ENCODE data around the gene L3MBTL2. TPM values are rescaled to one million over a fixed set of nuclear protein-coding genes. Genes with fewer than 3 reads are reported as not detected.

L3MBTL2 gene
- total and polyA plus RNA-seq, 2 donors (not counting 1 experiment from before 2014, with no cell fraction given) = 22.5 to 37.3 TPM

GRCh38 chr22:41262250-41262765 is 57.2 kb downstream of the L3MBTL2 start:
- ATAC-seq (ENCODE audit: low read depth) = no peak
- Mint-ChIP-seq H3K27ac (no peak overlapping the region), H3K4me3 (no peak overlapping the region), H3K27me3 (no peaks in the 10 kb centered on the region), H3K9me3 (ENCODE audit: insufficient read depth) (no peaks in the 10 kb centered on the region), H3K4me1 (no peaks in the 10 kb centered on the region)
- Histone ChIP-seq H3K4me2 (replicated peaks; ENCODE audit: low read depth, low read length, poor library complexity, severe bottlenecking) (no peak overlapping the region), H4K20me1 (ENCODE audit: control insufficient read depth, insufficient read depth, low read length, poor library complexity, severe bottlenecking) (no peaks in the 10 kb centered on the region), H3K27ac (ENCODE audit: low read length in 2 of 2) (no peak overlapping the region), H2AFZ (ENCODE audit: insufficient read depth, low read depth, low read length, poor library complexity, severe bottlenecking) (no peak overlapping the region), H3K9me3 (ENCODE audit: control extremely low read depth in 1 of 3, control insufficient read depth in 2 of 3, insufficient read depth in 1 of 3, low read length in 2 of 3) (no peaks in the 10 kb centered on the region), H3K4me3 (ENCODE audit: control extremely low read depth in 1 of 5, extremely low read depth in 1 of 5, insufficient read depth in 1 of 5, low read depth in 2 of 5, low read length in 4 of 5) (no peak overlapping the region), H3K79me2 (ENCODE audit: control insufficient read depth, insufficient read depth, low read length) (no peaks in the 10 kb centered on the region), H3K27me3 (replicated peaks in 1 of 4; ENCODE audit: control extremely low read depth in 1 of 4, control insufficient read depth in 3 of 4, insufficient read depth in 4 of 4, low read length in 3 of 4) (no peaks in the 10 kb centered on the region), H3K36me3 (replicated peaks in 1 of 2; ENCODE audit: control extremely low read depth in 1 of 2, control insufficient read depth in 1 of 2, extremely low read depth in 1 of 2, insufficient read depth in 2 of 2, low read length in 1 of 2) (peaks cover 6 to 71% of the 10 kb centered on the region in 2 experiments), H3K4me1 (ENCODE audit: control insufficient read depth in 2 of 2, insufficient read depth in 2 of 2, low read length in 2 of 2) (no peaks in the 10 kb centered on the region), H3K9ac (ENCODE audit: low read length) (no peak overlapping the region)
- intact Hi-C loops (cut with micrococcal nuclease) = no loop called here
- TF ChIP-seq, protein P1, sequence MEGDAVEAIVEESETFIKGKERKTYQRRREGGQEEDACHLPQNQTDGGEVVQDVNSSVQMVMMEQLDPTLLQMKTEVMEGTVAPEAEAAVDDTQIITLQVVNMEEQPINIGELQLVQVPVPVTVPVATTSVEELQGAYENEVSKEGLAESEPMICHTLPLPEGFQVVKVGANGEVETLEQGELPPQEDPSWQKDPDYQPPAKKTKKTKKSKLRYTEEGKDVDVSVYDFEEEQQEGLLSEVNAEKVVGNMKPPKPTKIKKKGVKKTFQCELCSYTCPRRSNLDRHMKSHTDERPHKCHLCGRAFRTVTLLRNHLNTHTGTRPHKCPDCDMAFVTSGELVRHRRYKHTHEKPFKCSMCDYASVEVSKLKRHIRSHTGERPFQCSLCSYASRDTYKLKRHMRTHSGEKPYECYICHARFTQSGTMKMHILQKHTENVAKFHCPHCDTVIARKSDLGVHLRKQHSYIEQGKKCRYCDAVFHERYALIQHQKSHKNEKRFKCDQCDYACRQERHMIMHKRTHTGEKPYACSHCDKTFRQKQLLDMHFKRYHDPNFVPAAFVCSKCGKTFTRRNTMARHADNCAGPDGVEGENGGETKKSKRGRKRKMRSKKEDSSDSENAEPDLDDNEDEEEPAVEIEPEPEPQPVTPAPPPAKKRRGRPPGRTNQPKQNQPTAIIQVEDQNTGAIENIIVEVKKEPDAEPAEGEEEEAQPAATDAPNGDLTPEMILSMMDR (IDR thresholded peaks at IDR 0.05) = no peak
- no peak for TF ChIP-seq EZH2 (IDR thresholded peaks at IDR 0.05; ENCODE audit: borderline replicate concordance, insufficient read depth, low read depth, low read length, poor library complexity, severe bottlenecking)
- ChIA-PET CTCF (interaction anchor here (0.6 to 1.5 kb wide), 2 partner anchors 39 to 830 kb away, joined by 3 read pairs; partner anchors contain the start of gene ZC3H7B), POLR2A (no interaction called here)
- DNase-seq = no peak
- 95% methylated on average over 14 of the region's 15 CpGs for WGBS (ENCODE audit: insufficient coverage)

GRCh38 chr22:41263704-41264103 is 58.6 kb downstream of the L3MBTL2 start:
- H3K9ac ChIP-seq (ENCODE audit: low read length) = no peak overlapping the region
- no peak for DNase-seq
- Mint-ChIP-seq H3K27me3 (no peaks in the 10 kb centered on the region), H3K4me1 (no peaks in the 10 kb centered on the region), H3K27ac (no peak overlapping the region), H3K9me3 (ENCODE audit: insufficient read depth) (no peaks in the 10 kb centered on the region), H3K4me3 (no peak overlapping the region)
- H4K20me1 ChIP-seq (ENCODE audit: control insufficient read depth, insufficient read depth, low read length, poor library complexity, severe bottlenecking) = no peaks in the 10 kb centered on the region
- no peak overlapping the region for H3K4me3 ChIP-seq (ENCODE audit: control extremely low read depth in 1 of 5, extremely low read depth in 1 of 5, insufficient read depth in 1 of 5, low read depth in 2 of 5, low read length in 4 of 5)
- no peak overlapping the region for H2AFZ ChIP-seq (ENCODE audit: insufficient read depth, low read depth, low read length, poor library complexity, severe bottlenecking)
- ChIA-PET POLR2A (no interaction called here), CTCF (interaction anchor here (0.6 kb wide), 1 partner anchor 340 kb away, joined by 3 read pairs; no protein-coding TSS in a partner anchor)
- ATAC-seq (ENCODE audit: low read depth) = no peak
- H3K9me3 ChIP-seq (ENCODE audit: control extremely low read depth in 1 of 3, control insufficient read depth in 2 of 3, insufficient read depth in 1 of 3, low read length in 2 of 3) = no peaks in the 10 kb centered on the region
- TF ChIP-seq, protein P1 (IDR thresholded peaks at IDR 0.05) = no peak
- no peak for TF ChIP-seq EZH2 (IDR thresholded peaks at IDR 0.05; ENCODE audit: borderline replicate concordance, insufficient read depth, low read depth, low read length, poor library complexity, severe bottlenecking)
- no peaks in the 10 kb centered on the region for H3K4me1 ChIP-seq (ENCODE audit: control insufficient read depth in 2 of 2, insufficient read depth in 2 of 2, low read length in 2 of 2)
- no peak overlapping the region for H3K27ac ChIP-seq (ENCODE audit: low read length in 2 of 2)
- H3K27me3 ChIP-seq (replicated peaks in 1 of 4; ENCODE audit: control extremely low read depth in 1 of 4, control insufficient read depth in 3 of 4, insufficient read depth in 4 of 4, low read length in 3 of 4) = no peaks in the 10 kb centered on the region
- intact Hi-C loops (cut with micrococcal nuclease) = no loop called here
- H3K79me2 ChIP-seq (ENCODE audit: control insufficient read depth, insufficient read depth, low read length) = no peaks in the 10 kb centered on the region
- whole genome bisulfite sequencing (ENCODE audit: insufficient coverage) = 100% methylated on average over 2 of the region's 2 CpGs
- peaks cover 6 to 72% of the 10 kb centered on the region in 2 experiments for H3K36me3 ChIP-seq (replicated peaks in 1 of 2; ENCODE audit: control extremely low read depth in 1 of 2, control insufficient read depth in 1 of 2, extremely low read depth in 1 of 2, insufficient read depth in 2 of 2, low read length in 1 of 2)
- no peak overlapping the region for H3K4me2 ChIP-seq (replicated peaks; ENCODE audit: low read depth, low read length, poor library complexity, severe bottlenecking)
